Measurements from ENCODE around the gene DPP10.
"Not testable (repeated sequence)": the region's sequence is repeated elsewhere in the genome, so short reads cannot be mapped to it uniquely, and the experiment has no call there.

DPP10 gene

DNA sequence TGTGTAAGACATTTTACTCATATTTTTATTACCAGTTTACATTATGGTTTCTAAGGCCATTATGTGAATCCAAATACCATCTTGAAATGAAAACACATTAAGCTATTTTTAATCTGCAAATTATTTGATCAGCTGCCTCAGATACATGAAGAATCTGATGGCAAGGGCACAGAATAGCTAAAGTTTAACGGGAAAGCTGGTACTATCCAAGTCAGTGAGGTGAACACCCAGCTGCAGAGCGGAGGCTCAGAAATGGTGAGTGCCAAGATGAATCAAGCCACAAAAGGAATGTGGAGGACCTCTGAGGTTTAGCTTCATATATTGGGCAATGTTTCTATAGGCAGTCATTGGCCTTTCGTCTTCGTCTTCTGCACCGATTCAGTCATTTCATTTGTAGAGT lies 75.1 kb downstream of the DPP10 start:
- Histone ChIP-seq H3F3A (ENCODE audit: insufficient read depth, low read length) (no peaks in the 10 kb centered on the region), H2AFZ (ENCODE audit: low read length) (no peak overlapping the region), H3K9ac (ENCODE audit: low read length) (no peak overlapping the region), H3K4me3 (ENCODE audit: low read depth, low read length, poor library complexity, severe bottlenecking) (no peak overlapping the region), H3K4me2 (ENCODE audit: low read length) (no peak overlapping the region), H3K4me1 (ENCODE audit: insufficient read depth, low read length, severe bottlenecking) (no peaks in the 10 kb centered on the region), H3K27ac (ENCODE audit: low read depth, low read length, poor library complexity, severe bottlenecking) (no peak overlapping the region), H3K27me3 (ENCODE audit: insufficient read depth, low read length) (no peaks in the 10 kb centered on the region), H3K9me2 (ENCODE audit: low read depth, low read length) (no peaks in the 10 kb centered on the region), H4K20me1 (ENCODE audit: insufficient read depth, low read length) (no peaks in the 10 kb centered on the region), H3K9me3 (ENCODE audit: low read length) (no peaks in the 10 kb centered on the region), H3K79me2 (ENCODE audit: insufficient read depth, low read length) (no peaks in the 10 kb centered on the region), H3K36me3 (ENCODE audit: insufficient read depth, low read length) (no peaks in the 10 kb centered on the region)
- TF ChIP-seq, protein P1, sequence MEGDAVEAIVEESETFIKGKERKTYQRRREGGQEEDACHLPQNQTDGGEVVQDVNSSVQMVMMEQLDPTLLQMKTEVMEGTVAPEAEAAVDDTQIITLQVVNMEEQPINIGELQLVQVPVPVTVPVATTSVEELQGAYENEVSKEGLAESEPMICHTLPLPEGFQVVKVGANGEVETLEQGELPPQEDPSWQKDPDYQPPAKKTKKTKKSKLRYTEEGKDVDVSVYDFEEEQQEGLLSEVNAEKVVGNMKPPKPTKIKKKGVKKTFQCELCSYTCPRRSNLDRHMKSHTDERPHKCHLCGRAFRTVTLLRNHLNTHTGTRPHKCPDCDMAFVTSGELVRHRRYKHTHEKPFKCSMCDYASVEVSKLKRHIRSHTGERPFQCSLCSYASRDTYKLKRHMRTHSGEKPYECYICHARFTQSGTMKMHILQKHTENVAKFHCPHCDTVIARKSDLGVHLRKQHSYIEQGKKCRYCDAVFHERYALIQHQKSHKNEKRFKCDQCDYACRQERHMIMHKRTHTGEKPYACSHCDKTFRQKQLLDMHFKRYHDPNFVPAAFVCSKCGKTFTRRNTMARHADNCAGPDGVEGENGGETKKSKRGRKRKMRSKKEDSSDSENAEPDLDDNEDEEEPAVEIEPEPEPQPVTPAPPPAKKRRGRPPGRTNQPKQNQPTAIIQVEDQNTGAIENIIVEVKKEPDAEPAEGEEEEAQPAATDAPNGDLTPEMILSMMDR (IDR thresholded peaks at IDR 0.05; ENCODE audit: low read length): no peak
- TF ChIP-seq EZH2 (IDR thresholded peaks at IDR 0.05; ENCODE audit: borderline replicate concordance, low read length): no peak

DNA sequence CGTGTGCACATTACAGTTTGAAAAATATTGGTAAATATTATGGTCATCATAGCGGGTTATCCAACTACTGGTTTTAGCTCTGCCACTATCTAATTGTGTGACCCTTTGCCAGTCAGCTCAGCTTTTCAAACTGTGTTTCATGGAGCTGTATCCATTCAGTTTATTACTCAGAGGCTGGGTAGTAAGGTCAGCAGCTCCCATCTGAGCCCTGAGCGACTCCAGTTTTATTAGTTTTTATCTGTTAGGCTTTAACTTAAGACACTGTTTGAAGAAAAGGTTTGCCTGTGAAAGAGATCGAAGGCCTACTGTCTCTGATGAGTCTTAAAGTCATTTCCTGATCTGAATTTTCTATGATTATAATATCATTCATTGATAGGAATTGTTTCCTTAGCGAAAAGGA lies 76.3 kb downstream of the DPP10 start:
- Histone ChIP-seq H3K27me3 (ENCODE audit: insufficient read depth, low read length) (no peaks in the 10 kb centered on the region), H4K20me1 (ENCODE audit: insufficient read depth, low read length) (no peaks in the 10 kb centered on the region), H3K36me3 (ENCODE audit: insufficient read depth, low read length) (no peaks in the 10 kb centered on the region), H3K4me1 (ENCODE audit: insufficient read depth, low read length, severe bottlenecking) (no peaks in the 10 kb centered on the region), H3F3A (ENCODE audit: insufficient read depth, low read length) (no peaks in the 10 kb centered on the region), H3K4me2 (ENCODE audit: low read length) (no peak overlapping the region), H3K9ac (ENCODE audit: low read length) (no peak overlapping the region), H3K27ac (ENCODE audit: low read depth, low read length, poor library complexity, severe bottlenecking) (no peak overlapping the region), H3K9me2 (ENCODE audit: low read depth, low read length) (no peaks in the 10 kb centered on the region), H3K4me3 (ENCODE audit: low read depth, low read length, poor library complexity, severe bottlenecking) (no peak overlapping the region), H2AFZ (ENCODE audit: low read length) (no peak overlapping the region), H3K79me2 (ENCODE audit: insufficient read depth, low read length) (no peaks in the 10 kb centered on the region), H3K9me3 (ENCODE audit: low read length) (no peaks in the 10 kb centered on the region)
- no peak for TF ChIP-seq EZH2 (IDR thresholded peaks at IDR 0.05; ENCODE audit: borderline replicate concordance, low read length)
- TF ChIP-seq, protein P1 (IDR thresholded peaks at IDR 0.05; ENCODE audit: low read length): no peak

DNA sequence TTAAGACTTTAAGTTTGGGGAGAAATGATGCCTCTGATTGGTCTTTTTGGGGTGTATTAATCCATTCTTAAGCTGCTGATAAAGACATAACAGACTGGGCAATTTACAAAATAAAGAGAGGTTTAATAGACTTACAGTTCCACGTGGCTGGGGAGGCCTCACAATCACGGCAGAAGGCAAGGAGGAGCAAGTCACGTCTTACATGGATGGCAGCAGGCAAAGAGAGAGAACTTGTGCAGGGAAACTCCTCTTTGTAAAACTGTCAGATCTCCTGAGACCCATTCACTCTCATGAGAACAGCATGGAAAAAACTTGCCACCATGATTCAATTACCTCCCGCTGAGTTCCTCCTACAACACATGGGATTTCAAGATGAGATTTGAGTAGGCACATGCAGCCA lies 80.2 kb downstream of the DPP10 start:
- H3F3A ChIP-seq (ENCODE audit: insufficient read depth, low read length); H3K4me1 ChIP-seq (ENCODE audit: insufficient read depth, low read length, severe bottlenecking); H4K20me1 ChIP-seq (ENCODE audit: insufficient read depth, low read length); H3K27me3 ChIP-seq (ENCODE audit: insufficient read depth, low read length); H3K9me2 ChIP-seq (ENCODE audit: low read depth, low read length); H3K4me2 ChIP-seq (ENCODE audit: low read length); H3K27ac ChIP-seq (ENCODE audit: low read depth, low read length, poor library complexity, severe bottlenecking); H3K4me3 ChIP-seq (ENCODE audit: low read depth, low read length, poor library complexity, severe bottlenecking); H3K9ac ChIP-seq (ENCODE audit: low read length); H3K79me2 ChIP-seq (ENCODE audit: insufficient read depth, low read length); H2AFZ ChIP-seq (ENCODE audit: low read length); H3K9me3 ChIP-seq (ENCODE audit: low read length); H3K36me3 ChIP-seq (ENCODE audit: insufficient read depth, low read length): not testable (repeated sequence)

DNA sequence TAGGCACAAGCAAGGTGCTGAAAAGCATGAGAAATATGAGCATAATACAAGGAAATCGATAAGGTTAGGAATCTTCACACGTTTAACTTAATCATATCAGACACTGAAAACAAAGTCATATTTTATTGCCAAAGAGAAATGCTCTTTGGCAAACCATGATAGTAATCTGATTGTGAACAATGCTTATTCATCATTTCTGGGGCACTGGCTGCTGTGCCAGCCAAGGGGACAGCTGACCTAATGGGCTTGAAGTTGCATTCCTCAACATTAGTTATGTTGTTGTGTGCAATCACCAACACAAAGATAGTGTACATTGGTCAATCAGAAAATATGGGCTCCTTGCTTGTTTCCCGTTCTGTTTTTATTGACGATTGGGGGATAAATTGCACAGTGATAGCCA lies 83.5 kb downstream of the DPP10 start:
- Histone ChIP-seq H3K79me2 (ENCODE audit: insufficient read depth, low read length) (no peaks in the 10 kb centered on the region), H2AFZ (ENCODE audit: low read length) (no peak overlapping the region), H3K9ac (ENCODE audit: low read length) (no peak overlapping the region), H4K20me1 (ENCODE audit: insufficient read depth, low read length) (no peaks in the 10 kb centered on the region), H3K4me2 (ENCODE audit: low read length) (no peak overlapping the region), H3K9me3 (ENCODE audit: low read length) (no peaks in the 10 kb centered on the region), H3K9me2 (ENCODE audit: low read depth, low read length) (no peaks in the 10 kb centered on the region), H3F3A (ENCODE audit: insufficient read depth, low read length) (no peaks in the 10 kb centered on the region), H3K4me1 (ENCODE audit: insufficient read depth, low read length, severe bottlenecking) (no peaks in the 10 kb centered on the region), H3K4me3 (ENCODE audit: low read depth, low read length, poor library complexity, severe bottlenecking) (no peak overlapping the region), H3K27me3 (ENCODE audit: insufficient read depth, low read length) (no peaks in the 10 kb centered on the region), H3K27ac (ENCODE audit: low read depth, low read length, poor library complexity, severe bottlenecking) (no peak overlapping the region), H3K36me3 (ENCODE audit: insufficient read depth, low read length) (no peaks in the 10 kb centered on the region)
- TF ChIP-seq, protein P1 (IDR thresholded peaks at IDR 0.05; ENCODE audit: low read length): no peak
- no peak for TF ChIP-seq EZH2 (IDR thresholded peaks at IDR 0.05; ENCODE audit: borderline replicate concordance, low read length)

Measured in OCI-LY1 (cell line).